KMS-11 (cell line): ENCODE results near the gene PLCG2.

Experiments used
- H2AFZ ChIP-seq: fragments of 200-600 bp; sonication (generic); 2 replicates; pipeline ENCODE4 v1.6.1; 2016; ENCODE audit warnings: antibody characterized with exemption, mixed run types, low read depth
- H3K27ac ChIP-seq: fragments of 200-600 bp; sonication (generic); 2 replicates; pipeline ENCODE4 v1.6.1; 2016; ENCODE audit warnings: mild to moderate bottlenecking, mixed run types
- H3K27me3 ChIP-seq: fragments of 200-600 bp; sonication (generic); 2 replicates; pipeline ENCODE4 v1.6.1; 2017; ENCODE audit warnings: mild to moderate bottlenecking, low read depth, mixed run types, moderate library complexity; ENCODE audit not compliant: insufficient read depth
- H3K36me3 ChIP-seq: fragments of 200-600 bp; sonication (generic); 2 replicates; pipeline ENCODE4 v1.6.1; 2017; ENCODE audit warnings: mild to moderate bottlenecking, mixed run types; ENCODE audit not compliant: insufficient read depth
- H3K4me1 ChIP-seq: fragments of 200-600 bp; sonication (generic); 2 replicates; pipeline ENCODE4 v1.6.1; 2016; ENCODE audit warnings: mild to moderate bottlenecking, low read depth, mixed run types; ENCODE audit not compliant: poor library complexity, severe bottlenecking
- H3K4me2 ChIP-seq: fragments of 200-600 bp; sonication (generic); 2 replicates; pipeline ENCODE4 v1.7.0; 2016; ENCODE audit warnings: mild to moderate bottlenecking, mixed run types
- H3K4me3 ChIP-seq: fragments of 200-600 bp; sonication (generic); IDR thresholded peaks from 2 replicates; pipeline ENCODE4 v1.6.1; 2017; ENCODE audit warnings: low read depth, low read length, mixed read lengths; ENCODE audit not compliant: insufficient read depth
- H3K79me2 ChIP-seq: fragments of 200-600 bp; sonication (generic); 2 replicates; pipeline ENCODE4 v1.6.1; 2016; ENCODE audit warnings: low read depth, mixed run types; ENCODE audit not compliant: insufficient read depth
- H3K9ac ChIP-seq: fragments of 200-600 bp; sonication (generic); 2 replicates; pipeline ENCODE4 v1.6.1; 2016; ENCODE audit warnings: mild to moderate bottlenecking, mixed run types
- H4K20me1 ChIP-seq: fragments of 200-600 bp; sonication (generic); 2 replicates; pipeline ENCODE4 v1.6.1; 2016; ENCODE audit warnings: mild to moderate bottlenecking, mixed run types; ENCODE audit not compliant: insufficient read depth
- TF ChIP-seq, protein P1 (sequence below): fragments of 200-600 bp; sonication (generic); conservative IDR thresholded peaks from 2 replicates; pipeline ENCODE4 v1.6.1; 2017; ENCODE audit warnings: low read depth, mild to moderate bottlenecking, antibody characterized with exemption, low read length, moderate library complexity, mixed read lengths

The PLCG2 gene

GRCh38 chr16:81806696-81807095 lies 27.6 kb downstream of the PLCG2 start:
- no peaks in the 10 kb centered on the region for H3K36me3 ChIP-seq
- TF ChIP-seq, protein P1, sequence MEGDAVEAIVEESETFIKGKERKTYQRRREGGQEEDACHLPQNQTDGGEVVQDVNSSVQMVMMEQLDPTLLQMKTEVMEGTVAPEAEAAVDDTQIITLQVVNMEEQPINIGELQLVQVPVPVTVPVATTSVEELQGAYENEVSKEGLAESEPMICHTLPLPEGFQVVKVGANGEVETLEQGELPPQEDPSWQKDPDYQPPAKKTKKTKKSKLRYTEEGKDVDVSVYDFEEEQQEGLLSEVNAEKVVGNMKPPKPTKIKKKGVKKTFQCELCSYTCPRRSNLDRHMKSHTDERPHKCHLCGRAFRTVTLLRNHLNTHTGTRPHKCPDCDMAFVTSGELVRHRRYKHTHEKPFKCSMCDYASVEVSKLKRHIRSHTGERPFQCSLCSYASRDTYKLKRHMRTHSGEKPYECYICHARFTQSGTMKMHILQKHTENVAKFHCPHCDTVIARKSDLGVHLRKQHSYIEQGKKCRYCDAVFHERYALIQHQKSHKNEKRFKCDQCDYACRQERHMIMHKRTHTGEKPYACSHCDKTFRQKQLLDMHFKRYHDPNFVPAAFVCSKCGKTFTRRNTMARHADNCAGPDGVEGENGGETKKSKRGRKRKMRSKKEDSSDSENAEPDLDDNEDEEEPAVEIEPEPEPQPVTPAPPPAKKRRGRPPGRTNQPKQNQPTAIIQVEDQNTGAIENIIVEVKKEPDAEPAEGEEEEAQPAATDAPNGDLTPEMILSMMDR, result no peak
- no peaks in the 10 kb centered on the region for H3K27me3 ChIP-seq
- H2AFZ ChIP-seq, result no peak overlapping the region
- no peaks in the 10 kb centered on the region for H4K20me1 ChIP-seq
- H3K79me2 ChIP-seq, result no peaks in the 10 kb centered on the region
- no peak overlapping the region for H3K4me2 ChIP-seq
- H3K27ac ChIP-seq, result no peak overlapping the region
- H3K4me3 ChIP-seq, result no peak overlapping the region
- H3K4me1 ChIP-seq, result peaks cover 40% of the 10 kb centered on the region
- no peak overlapping the region for H3K9ac ChIP-seq

GRCh38 chr16:81807767-81808358 lies 28.8 kb downstream of the PLCG2 start:
- TF ChIP-seq, protein P1, result no peak
- no peak overlapping the region for H2AFZ ChIP-seq
- peak overlapping the region; percentile 66; the same call in 1 of the 2 replicates for H3K27ac ChIP-seq
- peaks cover 40% of the 10 kb centered on the region for H3K4me1 ChIP-seq
- no peak overlapping the region; the same call in 1 of the 2 replicates for H3K4me2 ChIP-seq
- H3K27me3 ChIP-seq, result no peaks in the 10 kb centered on the region
- H3K36me3 ChIP-seq, result no peaks in the 10 kb centered on the region
- H3K9ac ChIP-seq, result no peak overlapping the region
- H3K79me2 ChIP-seq, result no peaks in the 10 kb centered on the region
- no peaks in the 10 kb centered on the region for H4K20me1 ChIP-seq
- no peak overlapping the region for H3K4me3 ChIP-seq

- peak overlapping the region; percentile 75 for H3K4me2 ChIP-seq
- H2AFZ ChIP-seq, result peak overlapping the region; percentile 52; the same call in 1 of the 2 replicates
- peaks cover 40% of the 10 kb centered on the region for H3K4me1 ChIP-seq
- TF ChIP-seq, protein P1, result no peak
- H3K27ac ChIP-seq, result peak overlapping the region; percentile 66
- H3K79me2 ChIP-seq, result no peaks in the 10 kb centered on the region
- H3K9ac ChIP-seq, result no peak overlapping the region
- no peaks in the 10 kb centered on the region for H4K20me1 ChIP-seq
- no peak overlapping the region for H3K4me3 ChIP-seq
- H3K27me3 ChIP-seq, result no peaks in the 10 kb centered on the region
- H3K36me3 ChIP-seq, result no peaks in the 10 kb centered on the region
Measured at GRCh38 chr16:81808933-81809480, 29.9 kb downstream of the PLCG2 start.

DNA sequence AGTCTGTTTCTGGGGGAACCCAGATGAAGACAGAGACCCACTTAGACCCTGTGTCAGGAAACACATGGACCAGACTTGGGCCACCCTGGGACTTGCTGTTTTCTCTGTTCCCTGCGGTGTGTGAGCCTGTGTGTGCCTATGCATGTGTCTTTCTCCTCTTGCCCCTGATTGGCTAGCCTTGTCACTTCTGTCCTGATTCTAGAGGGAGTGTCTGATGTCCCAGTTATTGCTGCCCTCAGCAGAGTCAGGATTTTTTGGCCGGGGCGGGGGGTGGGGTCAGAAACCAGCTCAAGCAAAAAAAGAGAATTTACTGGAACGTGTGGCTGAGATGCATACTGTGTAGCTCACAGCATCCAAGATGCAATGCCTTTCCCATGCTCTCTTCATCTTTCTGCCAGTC lies 30.5 kb downstream of the PLCG2 start:
- TF ChIP-seq, protein P1, result no peak
- no peaks in the 10 kb centered on the region for H4K20me1 ChIP-seq
- H3K4me3 ChIP-seq, result no peak overlapping the region
- H3K27ac ChIP-seq, result peak overlapping the region; percentile 66
- no peaks in the 10 kb centered on the region for H3K36me3 ChIP-seq
- H3K9ac ChIP-seq, result peak overlapping the region; percentile 28; the same call in 1 of the 2 replicates
- H3K4me1 ChIP-seq, result peaks cover 40% of the 10 kb centered on the region
- H3K27me3 ChIP-seq, result no peaks in the 10 kb centered on the region
- H3K4me2 ChIP-seq, result peak overlapping the region; percentile 75
- no peaks in the 10 kb centered on the region for H3K79me2 ChIP-seq
- H2AFZ ChIP-seq, result peak overlapping the region; percentile 52
